Motor neuron (in vitro differentiated cells): ENCODE measurements around the gene MIGA2. TPM values are rescaled to one million over a fixed set of nuclear protein-coding genes. Genes with fewer than 3 reads are reported as not detected.
A peak's percentile ranks its signal among the peaks of the same experiment; 100 is the strongest.

ENCODE experiments used
- ATAC-seq, 8 experiments: fragments of 200-7000 bp; cut with Tn5 transposase; replicated peaks in 6 of 8; 2 replicates each; pipeline ENCODE4 v1.8.0; 2021; ENCODE audit warnings: mild to moderate bottlenecking in 8 of 8, moderate library complexity in 8 of 8
- H3K27ac ChIP-seq, 2 donors: fragments of 250-450 bp; sonication (Bioruptor Pico); 2 replicates each; pipeline ENCODE4 v1.9.0; 2021; ENCODE audit warnings: antibody characterized with exemption in 2 of 2, mild to moderate bottlenecking in 2 of 2, moderate library complexity in 1 of 2
- H3K4me1 ChIP-seq, 2 donors: fragments of 250-450 bp; sonication (Bioruptor Pico); replicated peaks in 1 of 2; 2 replicates each; pipeline ENCODE4 v1.6.1; 2021; ENCODE audit warnings: antibody characterized with exemption in 2 of 2, mild to moderate bottlenecking in 2 of 2, moderate library complexity in 1 of 2
- H3K4me3 ChIP-seq, 5 donors: fragments of 250-450 bp; sonication (Bioruptor Pico); 2 replicates each; pipeline ENCODE4 v1.9.0; 2021; ENCODE audit warnings: antibody characterized with exemption in 5 of 5, mild to moderate bottlenecking in 5 of 5, moderate library complexity in 4 of 5
- WGBS, 10 experiments: fragments of 450-650 bp; shearing (Covaris generic); methylation state at CpG; one replicate each; pipeline ENCODE4 v1.0.0; 2022; 5-methylcytosine and 5-hydroxymethylcytosine counted together
- in situ Hi-C, 9 experiments: fragments of 400-800 bp; cut with MboI; loops; one replicate each; pipeline ENCODE4 v1.15.0; 2021; ENCODE audit warnings: low sequenced_read_pairs in 9 of 9, low pct_unique_long_range_greater_than_20kb in 2 of 9; ENCODE audit not compliant: unreplicated experiment in 9 of 9
- total RNA-seq, 8 experiments: library from RNA; unstranded; fragments of 300-600 nt; gene quantifications; 2 replicates each; pipeline versions ENCODE4 v1.2.3 to v1.2.4, GENCODE V29; 2022

MIGA2 gene
- total RNA-seq, 8 experiments from 2014 or later = 12.0 to 44.2 (median 15.9) TPM

DNA sequence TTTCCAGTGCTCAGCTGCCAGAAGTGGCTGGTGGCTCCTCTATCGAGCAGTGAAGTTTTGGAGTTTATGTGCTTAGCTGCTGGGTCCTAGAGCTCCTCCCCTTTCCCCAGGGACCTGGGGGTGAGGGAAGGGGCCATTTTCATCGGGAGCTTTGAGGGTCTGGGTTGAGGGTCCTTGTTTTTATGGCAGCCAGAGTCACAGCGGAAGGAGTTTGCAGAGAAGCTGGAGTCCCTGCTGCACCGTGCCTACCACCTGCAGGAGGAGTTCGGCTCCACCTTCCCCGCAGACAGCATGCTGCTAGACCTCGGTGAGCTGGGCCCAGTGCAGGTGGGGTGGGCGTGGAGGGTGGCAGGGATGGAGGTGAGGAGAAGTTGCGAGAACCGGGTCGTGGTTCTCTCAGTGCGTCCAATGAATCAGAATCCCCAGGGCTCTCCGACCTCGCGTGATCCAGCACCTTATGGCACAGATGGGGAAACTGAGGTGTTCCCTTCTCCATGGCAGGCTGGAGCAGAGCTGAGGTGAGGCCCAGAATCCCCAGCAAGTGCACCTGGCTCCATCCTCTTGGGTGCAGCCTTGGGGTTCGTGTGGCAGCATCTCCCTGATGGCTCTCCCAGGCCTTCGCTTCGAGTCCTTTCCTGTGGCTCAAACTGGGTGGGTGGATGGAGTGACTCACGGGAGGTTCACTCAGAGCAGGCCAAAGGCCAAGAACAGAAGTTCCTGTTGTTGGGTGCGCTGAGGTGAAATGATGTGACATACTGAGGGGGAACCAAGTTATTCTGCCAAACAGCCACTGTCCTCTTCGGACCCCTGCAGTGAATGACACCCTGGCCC is 22.8 kb downstream of the MIGA2 start:
- 40 to 97% (median 80%) methylated on average over 1 to 15 of the region's 21 CpGs; no CpG with 5 or more reads in 3 of the 10 experiments for whole genome bisulfite sequencing, 10 experiments
- peak in 1 of 8 experiments; percentile 14 for ATAC-seq
- in situ Hi-C loops = no loop called here
- Histone ChIP-seq H3K27ac (no peak overlapping the region), H3K4me1 (no peaks in the 10 kb centered on the region), H3K4me3 (no peak overlapping the region)

DNA sequence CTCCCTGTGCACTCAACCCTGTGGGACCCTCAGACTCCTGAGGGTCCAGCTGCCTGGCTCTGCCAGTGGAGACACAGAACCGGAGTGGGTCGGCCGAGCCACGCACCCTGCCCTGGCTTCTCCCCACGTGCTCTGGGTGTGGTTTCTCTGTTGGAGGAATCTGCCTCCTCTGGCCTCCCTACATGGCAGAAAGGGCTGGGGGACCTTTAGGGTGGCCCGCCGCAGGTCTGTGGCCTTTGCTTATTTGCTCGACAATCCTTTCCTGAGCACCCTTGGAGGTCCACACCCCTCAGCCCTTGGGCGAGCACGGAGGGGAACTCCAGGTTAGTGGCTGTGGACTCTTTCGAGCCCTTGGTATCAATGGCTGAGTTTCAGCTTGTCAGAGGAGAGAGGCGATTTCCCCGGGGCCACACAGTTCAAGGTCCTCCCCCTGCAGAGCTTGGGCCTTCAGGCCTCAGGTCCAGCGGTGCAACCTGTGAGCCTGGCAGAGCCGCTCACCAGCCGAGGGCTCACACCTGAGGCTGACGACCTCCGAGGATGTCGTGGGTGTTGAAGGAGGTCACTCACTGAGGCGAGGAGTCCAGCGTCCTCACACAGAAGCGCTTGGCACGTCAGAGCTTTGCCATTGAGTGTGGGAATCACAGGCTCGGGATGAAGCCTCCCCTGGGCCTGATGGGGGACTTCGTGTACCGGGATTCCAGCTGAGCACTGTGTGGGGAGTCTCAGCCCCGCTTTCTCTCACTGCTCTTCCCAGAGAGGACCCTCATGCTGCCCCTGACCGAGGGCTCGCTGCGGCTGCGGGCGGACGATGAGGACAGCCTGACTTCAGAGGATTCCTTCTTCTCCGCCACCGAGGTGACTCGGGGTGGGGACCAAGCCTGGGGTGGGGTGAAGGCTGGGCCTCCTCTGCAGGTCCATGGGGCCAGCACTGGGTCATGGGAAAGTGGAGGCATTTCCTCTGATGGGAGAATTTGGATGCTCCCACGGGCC is 23.7 kb downstream of the MIGA2 start:
- Histone ChIP-seq H3K4me3 (no peak overlapping the region), H3K4me1 (no peaks in the 10 kb centered on the region), H3K27ac (no peak overlapping the region)
- in situ Hi-C loops = no loop called here
- peak in 3 of 8 experiments; percentile 16 to 32 (median 18) for ATAC-seq
- 79 to 100% (median 93%) methylated on average over 1 to 9 of the region's 37 CpGs; no CpG with 5 or more reads in 3 of the 10 experiments for WGBS, 10 experiments

DNA sequence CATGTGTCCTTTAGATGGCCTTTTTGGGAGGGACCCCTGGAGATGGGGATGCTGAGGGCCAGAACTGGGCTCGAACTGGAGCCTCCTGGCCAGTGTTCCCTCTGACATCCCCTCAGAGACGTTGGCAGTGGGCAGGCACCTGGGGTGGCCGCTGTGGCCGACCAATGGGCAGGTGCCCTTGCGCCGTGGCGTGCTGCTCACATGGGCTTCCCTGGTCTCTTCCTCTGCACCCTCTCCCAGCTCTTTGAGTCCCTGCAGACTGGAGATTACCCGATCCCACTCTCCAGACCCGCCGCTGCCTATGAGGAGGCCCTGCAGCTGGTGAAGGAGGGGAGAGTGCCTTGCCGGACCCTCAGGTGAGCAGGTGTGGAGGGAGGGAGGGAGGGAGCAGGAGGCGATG is 24.6 kb downstream of the MIGA2 start:
- Histone ChIP-seq H3K4me1 (no peaks in the 10 kb centered on the region), H3K27ac (no peak overlapping the region), H3K4me3 (no peak overlapping the region)
- in situ Hi-C loops = no loop called here
- peak in 3 of 8 experiments; percentile 4 to 13 (median 9) for ATAC-seq
- 80 to 100% (median 100%) methylated on average over 1 to 3 of the region's 12 CpGs; no CpG with 5 or more reads in 7 of the 10 experiments for WGBS, 10 experiments

DNA sequence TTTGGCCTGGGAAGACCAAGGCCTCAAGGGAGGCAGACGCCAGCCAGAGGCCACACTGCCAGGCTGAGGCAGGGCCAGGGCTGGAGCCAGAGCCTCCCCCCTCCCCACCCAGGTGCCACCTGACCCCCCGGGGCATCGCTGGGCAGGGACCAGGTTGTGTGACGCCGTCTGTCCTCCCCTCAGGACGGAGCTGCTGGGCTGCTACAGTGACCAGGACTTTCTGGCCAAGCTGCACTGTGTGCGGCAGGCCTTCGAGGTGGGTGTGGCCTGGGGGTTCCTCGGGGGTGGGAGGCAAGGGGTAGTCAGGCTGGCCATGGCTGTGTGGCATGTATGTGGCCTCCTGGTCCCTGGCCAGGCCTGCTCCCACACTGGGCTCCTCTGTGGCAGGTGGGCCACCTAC is 26.6 kb downstream of the MIGA2 start:
- ATAC-seq = peak in 3 of 8 experiments; percentile 4 to 20 (median 20)
- H3K4me1 ChIP-seq = no peaks in the 10 kb centered on the region
- no peak overlapping the region for H3K4me3 ChIP-seq
- no CpG with 5 or more reads among the region's 9 CpGs for WGBS, 10 experiments
- H3K27ac ChIP-seq = no peak overlapping the region
- in situ Hi-C loops = no loop called here

DNA sequence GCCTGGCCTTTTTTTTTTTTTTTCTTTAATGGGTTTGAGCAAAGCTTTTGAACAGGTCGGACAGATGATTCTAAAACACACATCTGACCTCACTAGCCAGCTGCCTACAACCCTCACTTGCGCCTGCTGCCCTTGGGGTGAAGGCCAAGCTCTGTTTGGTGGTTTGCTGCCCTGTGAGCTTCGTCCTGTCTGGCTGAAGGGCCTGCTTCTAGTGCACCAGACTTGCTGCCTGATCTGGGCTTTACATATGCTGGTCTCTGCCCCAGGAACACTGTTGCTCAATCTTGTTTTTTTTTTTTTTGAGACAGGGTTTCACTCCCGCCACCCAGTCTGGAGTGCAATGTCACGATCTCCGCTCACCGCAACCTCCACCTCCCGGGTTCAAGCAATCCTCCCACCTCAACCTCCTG is 28.1 kb downstream of the MIGA2 start:
- 87 to 100% (median 95%) methylated on average over 1 to 5 of the region's 8 CpGs; no CpG with 5 or more reads in 4 of the 10 experiments for WGBS, 10 experiments
- Histone ChIP-seq H3K4me1 (no peaks in the 10 kb centered on the region), H3K4me3 (no peak overlapping the region), H3K27ac (no peak overlapping the region)
- no peak for ATAC-seq
- in situ Hi-C loops = no loop called here

DNA sequence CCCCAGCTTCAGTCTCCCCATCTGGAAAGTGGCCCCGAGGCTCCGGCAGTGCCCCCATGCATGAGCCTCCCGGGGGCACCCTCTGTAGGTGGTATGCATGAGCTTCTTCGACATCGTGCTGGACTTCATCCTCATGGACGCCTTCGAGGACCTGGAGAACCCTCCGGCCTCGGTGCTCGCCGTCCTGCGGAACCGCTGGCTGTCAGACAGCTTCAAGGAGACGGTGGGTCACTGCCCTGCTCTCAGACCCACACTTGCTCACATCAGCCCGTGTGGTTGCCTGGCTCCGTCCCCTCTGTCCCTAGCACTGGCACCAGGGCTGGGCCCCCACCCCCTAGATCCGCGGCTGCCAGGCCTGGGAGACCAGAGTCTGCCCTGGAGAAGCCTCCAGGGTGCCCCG is 31.7 kb downstream of the MIGA2 start:
- H3K4me3 ChIP-seq = no peak overlapping the region
- H3K27ac ChIP-seq = no peak overlapping the region
- 90 to 100% (median 97%) methylated on average over 2 to 11 of the region's 19 CpGs; no CpG with 5 or more reads in 7 of the 10 experiments for WGBS, 10 experiments
- peaks cover 5 to 13% of the 10 kb centered on the region in 2 donors for H3K4me1 ChIP-seq
- no peak for ATAC-seq
- in situ Hi-C loops = no loop called here

DNA sequence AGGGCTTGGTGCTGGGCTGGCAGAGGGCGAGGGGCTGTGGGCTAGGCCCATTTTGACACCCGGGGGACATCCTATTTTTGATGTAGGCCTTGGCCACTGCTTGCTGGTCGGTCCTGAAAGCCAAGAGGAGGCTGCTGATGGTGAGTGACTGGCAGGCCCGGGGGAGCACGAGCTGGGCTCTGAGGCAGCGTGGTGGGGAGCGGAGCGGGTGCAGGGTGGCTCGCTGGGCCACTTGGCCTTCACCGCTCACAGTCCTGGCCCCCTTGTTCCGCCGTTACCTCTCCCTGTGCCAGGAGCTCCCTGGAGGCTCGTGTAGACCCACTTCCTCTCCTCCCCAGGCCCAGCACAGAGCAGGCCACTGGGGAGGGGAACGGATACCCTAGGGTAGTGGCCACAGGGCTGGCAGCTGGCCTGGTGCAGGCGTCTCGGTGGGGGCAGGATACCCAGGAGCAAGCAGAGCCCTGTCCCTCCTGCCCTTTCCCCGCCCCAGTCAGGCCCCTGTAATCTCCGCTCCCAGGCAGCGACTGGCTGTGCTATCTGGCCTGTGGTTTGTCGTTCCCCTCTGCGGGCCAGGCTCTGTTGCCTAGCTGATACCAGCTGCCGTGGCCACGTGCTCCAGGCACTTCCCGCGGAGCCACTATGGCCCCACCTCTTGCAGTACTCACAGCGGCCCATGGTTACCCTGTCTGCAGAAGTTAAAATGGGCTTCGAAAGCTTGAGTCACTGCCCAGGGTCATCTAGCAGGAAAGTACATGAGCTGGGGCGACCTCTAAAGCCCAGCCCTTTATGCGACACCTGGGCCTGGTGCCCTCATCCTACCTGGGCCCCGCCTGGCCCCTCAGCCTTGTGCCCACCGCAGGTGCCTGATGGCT is 32.8 kb downstream of the MIGA2 start:
- ATAC-seq = peak in 5 of 8 experiments; percentile 31 to 85 (median 48)
- H3K4me3 ChIP-seq = no peak overlapping the region
- WGBS, 10 experiments = 82 to 93% (median 87%) methylated on average over 3 to 14 of the region's 31 CpGs; no CpG with 5 or more reads in 6 of the 10 experiments

GRCh38 chr9:129069862-129070641 is 33.6 kb downstream of the MIGA2 start:
- H3K27ac ChIP-seq = no peak overlapping the region
- ATAC-seq = peak in 2 of 8 experiments; percentile 4 to 7
- in situ Hi-C loops = no loop called here
- no peak overlapping the region for H3K4me3 ChIP-seq
- H3K4me1 ChIP-seq = peaks cover 5 to 13% of the 10 kb centered on the region in 2 donors
- WGBS, 10 experiments = 83 to 100% (median 100%) methylated on average over 1 to 6 of the region's 26 CpGs; no CpG with 5 or more reads in 4 of the 10 experiments

More for the DNA sequence above, 32.8 kb downstream of the MIGA2 start:
- Histone ChIP-seq H3K27ac (no peak overlapping the region), H3K4me1 (peaks cover 5 to 13% of the 10 kb centered on the region in 2 donors)
- in situ Hi-C loops = no loop called here

DNA sequence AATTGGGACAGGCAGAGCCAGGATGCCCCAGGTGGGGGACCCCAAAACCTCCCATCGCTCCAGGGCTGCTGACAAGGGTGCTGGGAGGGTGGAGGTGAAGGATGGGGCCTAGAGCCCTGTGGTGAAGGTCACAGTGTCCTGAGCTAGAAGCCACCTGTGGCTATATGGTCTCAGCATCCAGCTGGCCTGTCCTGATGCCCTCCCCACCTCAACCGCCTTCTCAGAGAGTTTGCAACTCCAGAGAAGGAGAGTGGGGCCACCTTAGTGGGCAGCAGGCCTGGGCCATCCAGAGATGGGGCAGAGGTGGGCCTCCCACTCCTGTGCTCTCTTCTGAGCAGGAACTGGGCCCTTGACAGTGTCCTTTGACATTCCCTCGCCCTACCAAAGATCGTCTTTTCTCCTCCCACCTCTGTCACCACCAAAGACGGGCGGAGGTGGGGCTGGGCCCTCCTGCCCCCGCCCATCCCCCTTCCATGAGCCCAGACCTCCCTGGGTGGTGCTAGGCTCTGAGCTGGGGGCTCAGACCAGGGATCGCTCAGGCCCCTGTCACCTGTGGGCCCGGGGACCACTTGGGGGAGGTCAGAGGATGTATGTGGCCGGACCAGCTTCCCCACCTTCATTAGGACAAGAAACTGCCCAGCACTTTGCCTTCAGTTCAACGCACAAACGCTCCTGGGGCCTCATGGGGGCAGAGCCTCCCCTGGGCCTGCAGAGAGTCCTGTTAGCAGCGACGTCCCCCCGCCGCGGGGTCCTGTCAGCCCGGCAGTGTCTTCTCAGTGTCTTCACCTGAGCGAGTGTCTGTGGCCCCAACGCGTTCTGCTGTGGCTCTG is 34.5 kb downstream of the MIGA2 start:
- H3K27ac ChIP-seq = no peak overlapping the region
- WGBS, 10 experiments = 61 to 80% (median 76%) methylated on average over 3 to 5 of the region's 21 CpGs; no CpG with 5 or more reads in 6 of the 10 experiments
- peak in 3 of 8 experiments; percentile 5 to 11 (median 6) for ATAC-seq

DNA sequence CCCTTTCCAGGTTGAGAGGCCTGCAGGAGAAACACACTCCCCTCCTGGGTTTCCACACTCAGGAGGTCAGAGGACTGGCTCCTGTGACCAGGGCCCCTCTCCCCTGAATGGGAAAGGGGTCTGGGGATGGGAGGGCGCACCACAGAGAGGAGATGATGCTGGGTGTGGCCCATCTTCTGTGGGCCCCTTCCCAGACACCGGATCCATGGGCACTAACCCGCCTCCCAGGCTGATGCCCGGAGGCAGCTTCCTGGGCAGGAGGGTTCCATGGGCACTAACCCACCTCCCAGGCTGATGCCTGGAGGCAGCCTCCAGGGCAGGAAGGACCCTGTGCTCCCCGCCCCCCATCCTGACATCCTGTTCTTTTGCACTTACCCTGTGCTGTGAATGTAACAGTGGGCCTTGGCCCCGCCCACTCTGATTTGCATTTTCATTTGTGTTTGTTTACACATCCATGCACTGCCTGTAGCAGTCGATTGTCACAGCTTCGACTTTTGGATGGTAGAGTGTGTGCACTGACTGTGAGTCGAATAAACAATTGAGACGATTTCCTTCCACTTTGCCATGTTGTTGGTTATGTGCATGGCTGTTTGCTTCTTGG is 35.2 kb downstream of the MIGA2 start:
- H3K27ac ChIP-seq = no peak overlapping the region
- in situ Hi-C loops = no loop called here
- no peak overlapping the region for H3K4me3 ChIP-seq

More for the DNA sequence above, 34.5 kb downstream of the MIGA2 start:
- H3K4me3 ChIP-seq = no peak overlapping the region
- in situ Hi-C loops = no loop called here
- peaks cover 5 to 13% of the 10 kb centered on the region in 2 donors for H3K4me1 ChIP-seq

More for the DNA sequence above, 35.2 kb downstream of the MIGA2 start:
- ATAC-seq = peak; percentile 22 to 98 (median 62)
- peaks cover 5 to 13% of the 10 kb centered on the region in 2 donors for H3K4me1 ChIP-seq
- 27 to 66% (median 30%) methylated on average over 3 to 5 of the region's 10 CpGs; no CpG with 5 or more reads in 7 of the 10 experiments for WGBS, 10 experiments
